ENCODE results near the gene USP26.
"Not testable (repeated sequence)": the region's sequence is repeated elsewhere in the genome, so short reads cannot be mapped to it uniquely, and the experiment has no call there.

The USP26 gene

DNA sequence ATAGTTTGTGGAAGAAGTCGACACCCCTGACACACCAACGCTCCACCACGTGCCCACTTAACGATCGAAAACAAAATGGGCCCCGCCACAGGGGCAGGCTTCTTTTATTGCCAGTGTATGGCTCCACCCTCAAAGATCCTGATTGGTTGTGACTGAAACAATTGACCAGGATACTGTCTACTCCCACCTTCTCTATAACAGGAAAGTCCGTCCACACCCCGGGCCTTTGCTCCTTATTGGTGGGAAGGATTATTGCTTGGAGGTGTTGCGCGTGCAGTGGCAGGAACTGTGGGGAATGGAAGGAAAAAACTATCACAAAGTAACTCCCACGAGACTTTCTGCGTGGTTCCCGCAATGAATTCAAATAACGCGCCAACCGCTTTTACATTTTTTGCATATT, at the start of gene USP26:
Gene USP26, minus strand, starts transcription at position 79 of the 400 bp plus-strand sequence. CDS start 68,889 bp downstream, outside the sequence.
- no peak for DNase-seq (ENCODE audit: low read depth)

DNA sequence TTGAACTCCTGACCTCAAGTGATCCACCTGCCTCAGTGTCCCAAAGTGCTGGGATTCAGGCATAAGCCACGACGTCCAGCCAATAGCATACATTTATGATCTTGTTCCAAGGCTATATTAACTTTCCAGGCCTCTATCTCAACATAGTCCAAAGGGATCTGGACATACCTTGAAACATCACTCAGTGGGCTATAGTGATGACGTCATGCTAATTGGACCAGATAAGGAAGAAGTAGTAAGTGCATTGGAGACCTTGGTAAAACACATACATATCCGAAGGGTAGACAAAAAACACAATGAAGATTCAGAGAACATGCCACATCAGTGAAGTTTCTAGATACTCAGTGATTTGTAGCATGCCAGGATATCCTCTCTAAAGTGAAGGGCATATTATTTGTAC, 37.4 kb upstream of the USP26 start:
- no peak for DNase-seq (ENCODE audit: low read depth)

GRCh38 chrX:133120406-133120805, 23.5 kb upstream of the USP26 start:
- no peak for DNase-seq (ENCODE audit: low read depth)

GRCh38 chrX:133094098-133094731, 2.7 kb downstream of the USP26 start:
- no peak for DNase-seq (ENCODE audit: low read depth)

DNA sequence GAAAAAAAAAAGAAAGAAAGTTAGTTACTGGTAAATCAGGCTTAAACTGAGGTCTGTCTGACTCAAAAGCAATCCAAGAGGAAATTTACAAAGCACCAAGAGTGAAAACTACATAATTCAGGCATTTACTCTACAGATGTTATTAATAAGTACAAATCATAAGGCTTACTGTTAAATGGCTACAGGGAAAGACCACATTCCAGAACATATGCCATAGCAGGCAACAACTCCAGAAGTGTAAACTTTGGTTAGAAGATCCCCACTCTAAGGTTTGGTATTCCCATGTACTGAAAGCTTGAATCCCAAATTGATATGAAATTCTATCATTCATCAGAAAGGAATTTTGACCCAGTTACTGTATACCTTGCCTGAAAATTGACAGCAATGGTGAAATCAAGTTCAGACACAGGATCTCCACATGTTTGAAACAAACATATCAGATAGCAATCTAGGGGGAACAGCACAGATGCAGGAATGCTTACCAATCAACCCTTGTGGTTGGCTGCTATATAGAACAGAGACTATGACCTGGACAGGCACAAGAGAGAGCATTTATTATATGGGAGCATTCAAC, 6.6 kb downstream of the USP26 start:
- no peak for DNase-seq (ENCODE audit: low read depth)

DNA sequence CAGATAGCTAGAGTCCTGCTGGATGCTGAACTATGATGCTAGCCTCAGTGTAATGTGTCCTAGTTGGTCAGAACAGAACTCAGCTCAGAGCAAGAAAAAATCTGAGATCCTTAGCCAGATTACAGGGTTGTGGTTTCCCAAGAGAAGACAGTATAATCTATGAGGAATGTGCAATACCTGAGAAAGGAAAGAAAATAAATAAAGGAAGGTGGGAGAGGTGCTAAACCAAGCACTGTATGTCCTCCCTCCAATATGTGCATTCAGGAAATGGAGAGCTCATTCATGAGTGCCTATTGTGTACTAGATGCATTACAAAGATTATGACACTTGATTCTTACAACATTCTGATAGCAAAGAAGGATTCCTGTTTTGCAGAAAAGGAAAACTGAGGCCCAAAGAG, 7.5 kb downstream of the USP26 start:
- no peak for DNase-seq (ENCODE audit: low read depth)

- no peak for DNase-seq (ENCODE audit: low read depth)
Observed at GRCh38 chrX:133085785-133086184, 11.1 kb downstream of the USP26 start.

DNA sequence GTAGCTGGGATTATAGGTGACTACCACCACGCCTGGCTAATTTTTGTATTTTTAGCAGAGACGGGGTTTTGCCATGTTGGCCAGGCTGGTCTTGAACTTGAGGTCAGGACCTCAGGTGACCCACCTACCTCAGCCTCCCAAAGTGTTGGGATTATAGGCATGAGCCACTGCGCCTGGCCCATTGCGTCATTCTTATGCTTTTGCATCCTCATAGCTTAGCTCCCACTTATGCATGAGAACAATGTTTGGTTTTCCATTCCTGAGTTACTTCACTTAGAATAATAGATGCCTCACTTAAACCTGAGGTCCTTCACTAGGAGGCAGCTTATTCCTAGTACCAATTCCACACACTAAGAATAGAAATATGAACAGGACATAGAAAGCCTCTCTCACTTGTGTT, 11.9 kb downstream of the USP26 start:
- DNase-seq (ENCODE audit: low read depth) = not testable (repeated sequence)

GRCh38 chrX:133083899-133084298, 13.0 kb downstream of the USP26 start:
- DNase-seq (ENCODE audit: low read depth) = no peak

- DNase-seq (ENCODE audit: low read depth) = no peak
Observed at GRCh38 chrX:133081990-133082389, 14.9 kb downstream of the USP26 start.

DNA sequence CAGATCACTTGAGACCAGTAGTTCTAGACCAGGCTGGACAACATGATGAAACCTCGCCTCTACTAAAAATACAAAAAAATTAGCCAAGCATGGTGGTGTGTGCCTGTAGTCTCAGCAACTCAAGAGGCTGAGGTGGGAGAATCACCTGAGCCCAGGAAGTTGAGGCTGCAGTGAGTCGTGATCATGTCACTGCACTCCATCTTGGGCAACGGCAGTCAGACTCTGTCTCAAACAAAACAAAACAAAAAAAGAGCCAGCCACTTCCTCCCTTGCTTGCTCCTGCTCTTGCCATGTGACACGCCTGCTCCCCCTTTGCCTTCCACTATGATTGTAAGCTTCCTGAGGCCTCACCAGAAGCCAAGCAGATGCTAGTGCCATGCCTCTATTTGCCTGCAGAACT, 19.1 kb downstream of the USP26 start:
- not testable (repeated sequence) for DNase-seq (ENCODE audit: low read depth)

DNA sequence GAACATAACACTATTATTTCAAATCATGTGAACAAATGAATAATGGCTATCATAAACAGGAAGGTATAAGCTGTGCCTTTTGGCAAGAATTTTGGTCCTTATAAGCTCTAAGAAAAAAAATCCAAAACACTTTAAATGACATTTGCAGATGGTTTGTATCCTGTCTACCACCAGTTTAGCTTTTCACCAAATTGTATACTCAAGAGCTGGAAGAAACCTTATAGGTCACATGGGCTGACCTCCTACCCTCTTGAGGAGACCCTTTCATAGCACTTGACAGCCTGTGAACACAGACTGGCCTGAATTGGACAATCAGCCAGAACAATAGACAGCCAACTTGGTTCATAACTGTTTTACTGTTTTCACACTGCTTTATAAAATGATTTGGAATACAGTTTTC, 24.3 kb downstream of the USP26 start:
- DNase-seq (ENCODE audit: low read depth) = no peak

DNA sequence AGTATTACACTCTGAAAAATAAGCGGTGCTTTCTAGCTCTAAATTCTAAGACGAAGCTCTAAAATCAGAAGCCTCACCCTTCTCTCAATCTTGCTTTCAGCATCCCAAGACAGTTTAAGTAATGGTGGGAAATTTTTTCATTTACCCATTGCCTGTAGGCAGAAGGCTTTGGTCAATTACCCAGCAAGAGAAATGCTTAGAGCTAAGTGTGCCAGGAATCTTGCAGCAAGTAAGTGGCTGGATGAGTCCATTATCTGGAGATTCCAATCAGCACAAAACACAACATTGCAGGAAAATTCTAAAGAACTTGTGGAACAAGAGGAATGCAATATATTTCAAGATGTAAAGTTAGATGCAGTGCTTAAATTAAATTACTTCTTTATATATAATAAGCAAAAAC, 28.4 kb downstream of the USP26 start:
- DNase-seq (ENCODE audit: low read depth) = no peak

GRCh38 chrX:133056341-133056740, 40.6 kb downstream of the USP26 start:
- DNase-seq (ENCODE audit: low read depth) = no peak

- no peak for DNase-seq (ENCODE audit: low read depth)
Observed at GRCh38 chrX:133054761-133055405, 42.0 kb downstream of the USP26 start.

GRCh38 chrX:133053861-133054598, 42.9 kb downstream of the USP26 start:
- no peak for DNase-seq (ENCODE audit: low read depth)

- no peak for DNase-seq (ENCODE audit: low read depth)
Observed at GRCh38 chrX:133048751-133049150, 48.2 kb downstream of the USP26 start.

- DNase-seq (ENCODE audit: low read depth) = no peak
Observed at GRCh38 chrX:133046601-133047000, 50.3 kb downstream of the USP26 start.

DNA sequence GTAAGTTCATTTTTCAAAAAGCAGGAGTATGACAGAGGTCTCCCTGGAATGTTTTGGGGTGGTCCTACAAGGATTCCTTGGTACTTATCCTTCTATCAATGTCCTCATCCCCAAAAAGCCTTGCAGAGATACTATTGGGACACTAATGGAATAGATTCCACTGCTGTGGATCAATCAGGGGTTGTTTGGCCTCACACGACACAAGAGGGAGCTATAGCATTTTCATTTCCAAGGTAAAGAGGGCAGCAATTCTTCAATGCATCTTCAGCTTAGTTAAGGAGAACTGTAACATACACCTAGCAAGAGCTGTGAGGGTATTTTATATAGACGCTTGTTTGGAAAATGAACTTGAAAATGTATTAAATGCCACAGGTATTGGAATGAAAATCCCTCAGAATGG, 50.9 kb downstream of the USP26 start:
- no peak for DNase-seq (ENCODE audit: low read depth)

- not testable (repeated sequence) for DNase-seq (ENCODE audit: low read depth)
Observed at GRCh38 chrX:133044145-133044786, 52.6 kb downstream of the USP26 start.

DNA sequence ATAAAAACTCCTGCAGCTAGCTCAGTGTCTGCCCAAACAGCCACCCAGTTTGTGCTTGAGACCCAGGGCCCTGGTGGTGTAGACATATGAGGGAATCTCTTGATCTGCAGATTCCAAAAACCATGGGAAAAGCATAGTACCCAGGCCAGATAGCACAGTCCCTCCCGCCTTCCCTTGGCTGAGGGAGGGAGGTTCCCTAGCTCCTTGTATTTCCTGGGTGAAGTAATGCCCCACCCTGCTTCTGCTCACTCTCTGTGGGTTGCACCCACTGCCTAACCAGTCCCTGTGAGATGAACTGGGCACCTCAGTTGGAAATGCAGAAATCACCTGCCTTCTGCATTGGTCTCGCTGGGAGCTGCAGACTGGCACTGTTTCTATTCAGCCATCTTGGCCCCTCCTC, 54.6 kb downstream of the USP26 start:
- DNase-seq (ENCODE audit: low read depth) = no peak

- no peak for DNase-seq (ENCODE audit: low read depth)
Observed at GRCh38 chrX:133033010-133033409, 63.9 kb downstream of the USP26 start.
